ENCODE results near the gene RHEX. TPM values are rescaled to one million over a fixed set of nuclear protein-coding genes. Genes with fewer than 3 reads are reported as not detected.

RHEX gene
- total RNA-seq, 1 donor from 2014 or later, result 17.3 TPM

- Histone ChIP-seq H3K27ac (no peak overlapping the region), H3K36me3 (no peaks in the 10 kb centered on the region), H3K4me3 (no peak overlapping the region), H3K4me1 (peaks cover 16% of the 10 kb centered on the region), H3K27me3 (no peaks in the 10 kb centered on the region), H3K9me3 (no peaks in the 10 kb centered on the region)
- no peak for ATAC-seq
- TF ChIP-seq CTCF (IDR thresholded peaks at IDR 0.05), result no peak
- intact Hi-C loops (cut with DNase I), result no loop called here
- DNase-seq, result no peak
Measured at GRCh38 chr1:206032380-206033140, 20.4 kb upstream of the RHEX start.

- peaks cover 6% of the 10 kb centered on the region for H3K4me1 ChIP-seq
- intact Hi-C loops (cut with DNase I), result no loop called here
- no peak overlapping the region for H3K4me3 ChIP-seq
- no peaks in the 10 kb centered on the region for H3K36me3 ChIP-seq
- no peak for TF ChIP-seq CTCF (IDR thresholded peaks at IDR 0.05)
- no peak overlapping the region for H3K27ac ChIP-seq
- no peaks in the 10 kb centered on the region for H3K9me3 ChIP-seq
- no peak for DNase-seq
- H3K27me3 ChIP-seq, result no peaks in the 10 kb centered on the region
- ATAC-seq, result peak; percentile 41
Measured at GRCh38 chr1:206035027-206035426, 17.9 kb upstream of the RHEX start.

- ATAC-seq, result no peak
- Histone ChIP-seq H3K27ac (no peak overlapping the region), H3K36me3 (no peaks in the 10 kb centered on the region), H3K4me1 (no peaks in the 10 kb centered on the region), H3K27me3 (no peaks in the 10 kb centered on the region), H3K4me3 (no peak overlapping the region), H3K9me3 (no peaks in the 10 kb centered on the region)
- DNase-seq, result no peak
- intact Hi-C loops (cut with DNase I), result no loop called here
- no peak for TF ChIP-seq CTCF (IDR thresholded peaks at IDR 0.05)
Measured at GRCh38 chr1:206036663-206037455, 16.1 kb upstream of the RHEX start.

GRCh38 chr1:206037581-206037980, 15.4 kb upstream of the RHEX start:
- no peaks in the 10 kb centered on the region for H3K4me1 ChIP-seq
- H3K27ac ChIP-seq, result no peak overlapping the region
- H3K9me3 ChIP-seq, result no peaks in the 10 kb centered on the region
- H3K4me3 ChIP-seq, result no peak overlapping the region
- TF ChIP-seq CTCF (IDR thresholded peaks at IDR 0.05), result no peak
- no peaks in the 10 kb centered on the region for H3K36me3 ChIP-seq
- intact Hi-C loops (cut with DNase I), result no loop called here
- ATAC-seq (no peak), DNase-seq (no peak)
- no peaks in the 10 kb centered on the region for H3K27me3 ChIP-seq

- intact Hi-C loops (cut with DNase I), result no loop called here
- no peak overlapping the region for H3K27ac ChIP-seq
- H3K4me3 ChIP-seq, result no peak overlapping the region
- DNase-seq (no peak), ATAC-seq (peak; percentile 38)
- H3K27me3 ChIP-seq, result no peaks in the 10 kb centered on the region
- no peaks in the 10 kb centered on the region for H3K4me1 ChIP-seq
- H3K36me3 ChIP-seq, result no peaks in the 10 kb centered on the region
- TF ChIP-seq CTCF (IDR thresholded peaks at IDR 0.05), result no peak
- no peaks in the 10 kb centered on the region for H3K9me3 ChIP-seq
Measured at GRCh38 chr1:206039046-206039973, 13.7 kb upstream of the RHEX start.

Measured in upper lobe of right lung (tissue), 1 donor.